ENCODE results near the gene FHIT.

DNA sequence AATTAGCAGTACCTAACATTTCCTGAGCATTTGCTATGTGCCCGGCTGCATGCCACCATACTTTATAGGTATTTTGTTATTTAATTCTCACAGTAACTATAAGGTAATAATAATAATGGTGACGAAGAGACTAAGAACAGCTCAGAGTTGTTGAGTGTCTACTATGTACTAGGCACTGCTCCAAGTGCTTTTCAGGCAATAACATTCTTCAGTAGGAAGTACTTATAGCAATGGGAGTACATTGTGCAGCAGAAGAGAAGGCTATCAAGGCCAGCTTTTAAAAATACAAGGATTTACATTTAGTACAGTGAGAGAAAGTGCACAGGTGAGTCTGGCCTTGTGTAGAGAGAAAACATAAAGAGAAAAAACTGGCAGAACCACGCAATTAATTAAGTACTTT is 647.4 kb downstream of the FHIT start:
- TF ChIP-seq, protein P1, sequence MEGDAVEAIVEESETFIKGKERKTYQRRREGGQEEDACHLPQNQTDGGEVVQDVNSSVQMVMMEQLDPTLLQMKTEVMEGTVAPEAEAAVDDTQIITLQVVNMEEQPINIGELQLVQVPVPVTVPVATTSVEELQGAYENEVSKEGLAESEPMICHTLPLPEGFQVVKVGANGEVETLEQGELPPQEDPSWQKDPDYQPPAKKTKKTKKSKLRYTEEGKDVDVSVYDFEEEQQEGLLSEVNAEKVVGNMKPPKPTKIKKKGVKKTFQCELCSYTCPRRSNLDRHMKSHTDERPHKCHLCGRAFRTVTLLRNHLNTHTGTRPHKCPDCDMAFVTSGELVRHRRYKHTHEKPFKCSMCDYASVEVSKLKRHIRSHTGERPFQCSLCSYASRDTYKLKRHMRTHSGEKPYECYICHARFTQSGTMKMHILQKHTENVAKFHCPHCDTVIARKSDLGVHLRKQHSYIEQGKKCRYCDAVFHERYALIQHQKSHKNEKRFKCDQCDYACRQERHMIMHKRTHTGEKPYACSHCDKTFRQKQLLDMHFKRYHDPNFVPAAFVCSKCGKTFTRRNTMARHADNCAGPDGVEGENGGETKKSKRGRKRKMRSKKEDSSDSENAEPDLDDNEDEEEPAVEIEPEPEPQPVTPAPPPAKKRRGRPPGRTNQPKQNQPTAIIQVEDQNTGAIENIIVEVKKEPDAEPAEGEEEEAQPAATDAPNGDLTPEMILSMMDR (IDR thresholded peaks at IDR 0.05): no peak
- no peak for TF ChIP-seq POLR2A (IDR thresholded peaks at IDR 0.05)

Measured in Peyer's patch (tissue), 4 donors.